IPS-20b (cell line): ENCODE data around the gene XPR1.

ENCODE experiments used
- H3K27ac ChIP-seq: one replicate; pipeline ENCODE4 v1.5.1; 2013; ENCODE audit warnings: low read length
- H3K27me3 ChIP-seq: 2 replicates; pipeline ENCODE4 v1.6.1; 2013; ENCODE audit warnings: mild to moderate bottlenecking, low read length, inconsistent platforms; ENCODE audit not compliant: insufficient read depth
- H3K36me3 ChIP-seq: 2 replicates; pipeline ENCODE4 v1.6.1; 2013; ENCODE audit warnings: low read depth, mild to moderate bottlenecking, inconsistent platforms, low read length, moderate library complexity; ENCODE audit not compliant: insufficient read depth
- H3K4me1 ChIP-seq: 2 replicates; pipeline ENCODE4 v1.6.1; 2013; ENCODE audit warnings: mild to moderate bottlenecking, control low read depth, inconsistent platforms, low read length, moderate library complexity; ENCODE audit not compliant: insufficient read depth
- H3K4me3 ChIP-seq: 2 replicates; pipeline ENCODE4 v1.5.1; 2013; ENCODE audit warnings: mild to moderate bottlenecking, low read length, inconsistent platforms
- H3K9ac ChIP-seq: 2 replicates; pipeline ENCODE4 v1.6.1; 2013; ENCODE audit warnings: low read depth, mild to moderate bottlenecking, inconsistent platforms, low read length, moderate library complexity
- H3K9me3 ChIP-seq: 2 replicates; pipeline ENCODE4 v1.6.1; 2013; ENCODE audit warnings: mild to moderate bottlenecking, low read depth, low read length, inconsistent platforms; ENCODE audit not compliant: insufficient read depth

The XPR1 gene

GRCh38 chr1:180601512-180601911, 30.3 kb upstream of the XPR1 start:
- no peaks in the 10 kb centered on the region for H3K4me1 ChIP-seq
- peaks cover 4% of the 10 kb centered on the region; the same call in 1 of the 2 replicates for H3K27me3 ChIP-seq
- no peaks in the 10 kb centered on the region for H3K36me3 ChIP-seq
- no peak overlapping the region for H3K27ac ChIP-seq
- H3K9me3 ChIP-seq = no peaks in the 10 kb centered on the region
- no peak overlapping the region for H3K4me3 ChIP-seq
- H3K9ac ChIP-seq = no peak overlapping the region

GRCh38 chr1:180603223-180603849, 28.5 kb upstream of the XPR1 start:
- H3K4me3 ChIP-seq = no peak overlapping the region
- no peaks in the 10 kb centered on the region for H3K36me3 ChIP-seq
- peaks cover 4% of the 10 kb centered on the region; the same call in 1 of the 2 replicates for H3K27me3 ChIP-seq
- H3K9me3 ChIP-seq = no peaks in the 10 kb centered on the region
- no peak overlapping the region for H3K9ac ChIP-seq
- H3K27ac ChIP-seq = no peak overlapping the region
- no peaks in the 10 kb centered on the region for H3K4me1 ChIP-seq

GRCh38 chr1:180603850-180604226, 28.0 kb upstream of the XPR1 start:
- no peak overlapping the region for H3K27ac ChIP-seq
- H3K36me3 ChIP-seq = no peaks in the 10 kb centered on the region
- H3K9me3 ChIP-seq = no peaks in the 10 kb centered on the region
- H3K9ac ChIP-seq = no peak overlapping the region
- no peaks in the 10 kb centered on the region for H3K4me1 ChIP-seq
- H3K27me3 ChIP-seq = peaks cover 4% of the 10 kb centered on the region; the same call in 1 of the 2 replicates
- H3K4me3 ChIP-seq = no peak overlapping the region

DNA sequence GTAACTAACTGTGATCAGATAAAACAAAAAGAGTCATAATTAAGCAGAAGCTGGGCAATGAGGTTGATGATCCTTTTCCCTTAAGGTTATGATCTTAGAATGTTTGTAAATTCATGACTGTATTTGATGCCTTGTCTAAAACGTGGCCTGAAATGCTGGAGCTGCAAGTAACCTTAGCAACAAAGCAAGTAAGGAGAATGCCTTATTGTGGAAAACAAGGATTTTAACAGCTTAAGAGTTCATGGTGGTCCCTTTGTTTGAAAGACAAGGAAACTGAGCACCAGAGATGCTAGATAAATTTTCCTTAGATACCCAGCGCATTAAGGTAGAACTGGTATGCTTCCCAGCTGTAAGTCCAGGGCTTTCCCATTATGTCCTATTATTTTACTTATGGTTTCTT, 25.7 kb upstream of the XPR1 start:
- Histone ChIP-seq H3K27me3 (peaks cover 4% of the 10 kb centered on the region; the same call in 1 of the 2 replicates), H3K36me3 (no peaks in the 10 kb centered on the region), H3K9ac (no peak overlapping the region), H3K9me3 (no peaks in the 10 kb centered on the region), H3K4me1 (no peaks in the 10 kb centered on the region), H3K4me3 (no peak overlapping the region), H3K27ac (no peak overlapping the region)

GRCh38 chr1:180609643-180610555, 21.9 kb upstream of the XPR1 start:
- Histone ChIP-seq H3K9ac (no peak overlapping the region), H3K27me3 (no peaks in the 10 kb centered on the region), H3K36me3 (no peaks in the 10 kb centered on the region), H3K9me3 (no peaks in the 10 kb centered on the region), H3K4me1 (no peaks in the 10 kb centered on the region), H3K27ac (no peak overlapping the region), H3K4me3 (no peak overlapping the region)

GRCh38 chr1:180610556-180611015, 21.2 kb upstream of the XPR1 start:
- Histone ChIP-seq H3K27me3 (no peaks in the 10 kb centered on the region), H3K4me3 (no peak overlapping the region), H3K4me1 (no peaks in the 10 kb centered on the region), H3K27ac (no peak overlapping the region), H3K9ac (no peak overlapping the region), H3K9me3 (no peaks in the 10 kb centered on the region), H3K36me3 (no peaks in the 10 kb centered on the region)

- Histone ChIP-seq H3K4me3 (no peak overlapping the region), H3K9ac (no peak overlapping the region), H3K27ac (no peak overlapping the region), H3K9me3 (no peaks in the 10 kb centered on the region), H3K4me1 (no peaks in the 10 kb centered on the region), H3K27me3 (no peaks in the 10 kb centered on the region), H3K36me3 (no peaks in the 10 kb centered on the region)
These were observed 20.5 kb upstream of the XPR1 start for GRCh38 chr1:180611016-180611930.

DNA sequence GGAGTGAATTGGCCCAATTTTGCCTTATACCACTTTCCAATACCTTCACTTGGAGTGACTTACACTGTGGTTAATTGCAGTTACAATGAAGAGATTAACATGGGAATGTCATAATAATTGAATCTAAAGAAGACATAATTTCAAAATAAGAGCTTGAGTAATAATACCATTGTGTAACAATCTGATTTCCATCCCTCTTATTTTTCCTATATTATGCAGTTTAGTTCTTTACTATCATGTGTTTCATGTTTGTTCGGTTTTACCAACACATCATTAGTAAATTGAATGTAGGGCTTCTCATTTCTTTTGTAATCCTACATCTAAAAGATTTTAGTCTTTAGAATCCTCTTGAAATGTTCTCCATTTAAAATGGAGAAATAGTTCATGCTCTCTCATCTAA, 19.2 kb upstream of the XPR1 start:
- Histone ChIP-seq H3K36me3 (no peaks in the 10 kb centered on the region), H3K9me3 (no peaks in the 10 kb centered on the region), H3K4me3 (no peak overlapping the region), H3K27ac (no peak overlapping the region), H3K4me1 (no peaks in the 10 kb centered on the region), H3K27me3 (no peaks in the 10 kb centered on the region), H3K9ac (no peak overlapping the region)

GRCh38 chr1:180614730-180615129, 17.1 kb upstream of the XPR1 start:
- Histone ChIP-seq H3K27ac (no peak overlapping the region), H3K4me1 (no peaks in the 10 kb centered on the region), H3K36me3 (no peaks in the 10 kb centered on the region), H3K9ac (no peak overlapping the region), H3K27me3 (no peaks in the 10 kb centered on the region), H3K9me3 (no peaks in the 10 kb centered on the region), H3K4me3 (no peak overlapping the region)

GRCh38 chr1:180615493-180616290, 16.1 kb upstream of the XPR1 start:
- H3K27me3 ChIP-seq = no peaks in the 10 kb centered on the region
- H3K4me3 ChIP-seq = no peak overlapping the region
- H3K27ac ChIP-seq = no peak overlapping the region
- H3K36me3 ChIP-seq = no peaks in the 10 kb centered on the region
- no peaks in the 10 kb centered on the region for H3K9me3 ChIP-seq
- H3K4me1 ChIP-seq = no peaks in the 10 kb centered on the region
- H3K9ac ChIP-seq = no peak overlapping the region

- Histone ChIP-seq H3K27me3 (no peaks in the 10 kb centered on the region), H3K4me1 (no peaks in the 10 kb centered on the region), H3K27ac (no peak overlapping the region), H3K9ac (no peak overlapping the region), H3K9me3 (no peaks in the 10 kb centered on the region), H3K36me3 (no peaks in the 10 kb centered on the region), H3K4me3 (no peak overlapping the region)
These were observed 15.4 kb upstream of the XPR1 start for GRCh38 chr1:180616439-180616838.
